NCI-H2171 treated with DMSO at 0.1 percent for 48 hours (cell line): Measurements from ENCODE around the gene PID1.

Source experiments
- DNase-seq: peaks from one replicate; lab custom pipeline; 2025; lab: John Stamatoyannopoulos, UW

PID1 gene

GRCh38 chr2:229009816-229010215, 261.3 kb downstream of the PID1 start:
- no peak for DNase-seq

GRCh38 chr2:229003256-229003655, 267.8 kb downstream of the PID1 start:
- no peak for DNase-seq

- DNase-seq = no peak
These were observed 269.9 kb downstream of the PID1 start for GRCh38 chr2:229001196-229001595.

- DNase-seq = no peak
These were observed 271.8 kb downstream of the PID1 start for GRCh38 chr2:228999326-228999725.

- no peak for DNase-seq
These were observed 282.3 kb downstream of the PID1 start for GRCh38 chr2:228988786-228989185.

GRCh38 chr2:228987441-228988155, 283.5 kb downstream of the PID1 start:
- DNase-seq = no peak

GRCh38 chr2:228986961-228987360, 284.1 kb downstream of the PID1 start:
- no peak for DNase-seq

- no peak for DNase-seq
These were observed 287.4 kb downstream of the PID1 start for GRCh38 chr2:228983700-228984099.

- DNase-seq = no peak
These were observed 296.9 kb downstream of the PID1 start for GRCh38 chr2:228974169-228974568.
